Non-pigmented ciliary epithelial cell (primary cell): ENCODE measurements around the gene WLS.

ENCODE experiments used
- DNase-seq: peaks from one replicate; pipeline ENCODE4 v3.0.0-alpha.2; 2010; ENCODE audit warnings: low read depth

The WLS gene

GRCh38 chr1:68227598-68227997 is 4.7 kb downstream of the WLS start:
- no peak for DNase-seq

- DNase-seq, result no peak
These were observed 6.5 kb downstream of the WLS start for GRCh38 chr1:68225781-68226180.

GRCh38 chr1:68223687-68224086 is 8.6 kb downstream of the WLS start:
- no peak for DNase-seq

GRCh38 chr1:68221980-68222373 is 10.3 kb downstream of the WLS start:
- no peak for DNase-seq

- no peak for DNase-seq
These were observed 11.0 kb downstream of the WLS start for GRCh38 chr1:68221001-68221979.

- no peak for DNase-seq
These were observed 11.9 kb downstream of the WLS start for GRCh38 chr1:68220420-68220819.

- no peak for DNase-seq
These were observed 13.8 kb downstream of the WLS start for GRCh38 chr1:68218490-68218889.

GRCh38 chr1:68217618-68218017 is 14.7 kb downstream of the WLS start:
- DNase-seq, result no peak

GRCh38 chr1:68217060-68217554 is 15.2 kb downstream of the WLS start:
- no peak for DNase-seq

- no peak for DNase-seq
These were observed 16.1 kb downstream of the WLS start for GRCh38 chr1:68216089-68216772.

GRCh38 chr1:68213843-68214242 is 18.5 kb downstream of the WLS start:
- DNase-seq, result no peak

- DNase-seq, result no peak
These were observed 20.5 kb downstream of the WLS start for GRCh38 chr1:68211761-68212380.

- DNase-seq, result no peak
These were observed 21.5 kb downstream of the WLS start for GRCh38 chr1:68210829-68211228.

GRCh38 chr1:68210027-68210426 is 22.3 kb downstream of the WLS start:
- no peak for DNase-seq

- no peak for DNase-seq
These were observed 25.3 kb downstream of the WLS start for GRCh38 chr1:68206848-68207689.

GRCh38 chr1:68205794-68206358 is 26.4 kb downstream of the WLS start:
- DNase-seq, result no peak

- DNase-seq, result no peak
These were observed 27.2 kb downstream of the WLS start for GRCh38 chr1:68204977-68205630.

- DNase-seq, result no peak
These were observed 30.0 kb downstream of the WLS start for GRCh38 chr1:68202239-68202832.

- DNase-seq, result no peak
These were observed 30.6 kb downstream of the WLS start for GRCh38 chr1:68201546-68202238.

- no peak for DNase-seq
These were observed 32.7 kb downstream of the WLS start for GRCh38 chr1:68199603-68200002.
